Stimulated activated CD8-positive, alpha-beta memory T cell treated with anti-CD3 and anti-CD28 coated beads, Interleukin-7, amount 100 ng/mL, for 48 hours (primary cell): ENCODE results near the gene SUN3.
"Not testable (repeated sequence)": the region's sequence is repeated elsewhere in the genome, so short reads cannot be mapped to it uniquely, and the experiment has no call there.

Source experiments
- DNase-seq, 2 donors: peaks; one replicate each; pipeline ENCODE4 v3.0.0-alpha.2; 2020; ENCODE audit warnings: low read depth in 1 of 2; ENCODE audit errors: extremely low read depth in 1 of 2

The SUN3 gene

GRCh38 chr7:48033922-48034321 is 5.0 kb upstream of the SUN3 start:
- no peak for DNase-seq

- no peak for DNase-seq
These were observed 2.2 kb upstream of the SUN3 start for GRCh38 chr7:48031111-48031510.

- DNase-seq = no peak
These were observed 3.3 kb downstream of the SUN3 start for GRCh38 chr7:48025624-48026023.

GRCh38 chr7:48017674-48018073 is 11.2 kb downstream of the SUN3 start:
- no peak for DNase-seq

GRCh38 chr7:48016641-48017040 is 12.3 kb downstream of the SUN3 start:
- DNase-seq = no peak

GRCh38 chr7:48011951-48012350 is 17.0 kb downstream of the SUN3 start:
- DNase-seq = no peak

- no peak for DNase-seq
These were observed 17.6 kb downstream of the SUN3 start for GRCh38 chr7:48011323-48011722.

GRCh38 chr7:48009954-48010353 is 19.0 kb downstream of the SUN3 start:
- DNase-seq = no peak

- no peak for DNase-seq
These were observed 19.6 kb downstream of the SUN3 start for GRCh38 chr7:48009257-48009656.

GRCh38 chr7:48006866-48007265 is 22.0 kb downstream of the SUN3 start:
- DNase-seq = no peak

GRCh38 chr7:48004638-48005037 is 24.3 kb downstream of the SUN3 start:
- no peak for DNase-seq

GRCh38 chr7:48004032-48004431 is 24.9 kb downstream of the SUN3 start:
- DNase-seq = no peak

GRCh38 chr7:48000164-48000563 is 28.7 kb downstream of the SUN3 start:
- DNase-seq = not testable (repeated sequence)

GRCh38 chr7:47999413-47999812 is 29.5 kb downstream of the SUN3 start:
- DNase-seq = no peak

GRCh38 chr7:47992446-47992845 is 36.5 kb downstream of the SUN3 start:
- no peak for DNase-seq

- peak; percentile 74 to 86 for DNase-seq
These were observed 37.1 kb downstream of the SUN3 start for GRCh38 chr7:47991741-47992311.

GRCh38 chr7:47991270-47991669 is 37.6 kb downstream of the SUN3 start:
- no peak for DNase-seq

- DNase-seq = no peak
These were observed 38.3 kb downstream of the SUN3 start for GRCh38 chr7:47990592-47990991.

GRCh38 chr7:47989607-47990400 is 39.1 kb downstream of the SUN3 start:
- DNase-seq = not testable (repeated sequence)

- DNase-seq = no peak
These were observed 40.2 kb downstream of the SUN3 start for GRCh38 chr7:47988496-47989386.

- no peak for DNase-seq
These were observed 46.3 kb downstream of the SUN3 start for GRCh38 chr7:47982610-47983009.

- not testable (repeated sequence) for DNase-seq
These were observed 48.3 kb downstream of the SUN3 start for GRCh38 chr7:47980648-47981047.
